NCI-H1417 (cell line): Measurements from ENCODE around the gene AKR1C3.
"Not testable (repeated sequence)": the region's sequence is repeated elsewhere in the genome, so short reads cannot be mapped to it uniquely, and the experiment has no call there.

Experiments used
- DNase-seq, 3 experiments: peaks; one replicate each; lab custom pipeline; 2025; lab: John Stamatoyannopoulos, UW

The AKR1C3 gene

GRCh38 chr10:5136468-5137087, 42.4 kb downstream of the AKR1C3 start:
- no peak for DNase-seq

DNA sequence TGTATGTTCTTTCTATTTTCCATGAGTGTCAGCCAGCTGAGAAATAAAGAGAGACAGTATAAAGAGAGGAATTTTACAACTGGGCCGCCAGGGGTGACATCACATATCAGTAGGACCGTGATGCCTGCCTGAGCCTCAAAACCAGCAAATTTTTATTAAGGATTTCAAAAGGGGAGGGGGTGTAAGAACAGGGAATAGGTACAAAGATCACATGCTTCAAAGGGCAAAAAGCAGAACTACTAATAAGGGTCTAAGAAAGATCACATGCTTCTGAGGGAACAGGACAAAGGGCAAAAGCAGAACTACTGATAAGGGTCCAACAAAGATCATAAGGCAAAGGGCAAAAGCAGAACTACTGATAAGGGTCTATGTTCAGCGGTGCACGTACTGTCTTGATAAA, 43.5 kb downstream of the AKR1C3 start:
- DNase-seq: not testable (repeated sequence)

GRCh38 chr10:5142199-5142598, 48.0 kb downstream of the AKR1C3 start:
- DNase-seq: no peak

GRCh38 chr10:5143137-5143536, 48.9 kb downstream of the AKR1C3 start:
- DNase-seq: no peak

- DNase-seq: no peak
Measured at GRCh38 chr10:5146920-5147254, 52.7 kb downstream of the AKR1C3 start.

GRCh38 chr10:5147255-5147980, 53.2 kb downstream of the AKR1C3 start:
- DNase-seq: no peak

GRCh38 chr10:5147981-5148677, 53.9 kb downstream of the AKR1C3 start:
- DNase-seq: no peak

DNA sequence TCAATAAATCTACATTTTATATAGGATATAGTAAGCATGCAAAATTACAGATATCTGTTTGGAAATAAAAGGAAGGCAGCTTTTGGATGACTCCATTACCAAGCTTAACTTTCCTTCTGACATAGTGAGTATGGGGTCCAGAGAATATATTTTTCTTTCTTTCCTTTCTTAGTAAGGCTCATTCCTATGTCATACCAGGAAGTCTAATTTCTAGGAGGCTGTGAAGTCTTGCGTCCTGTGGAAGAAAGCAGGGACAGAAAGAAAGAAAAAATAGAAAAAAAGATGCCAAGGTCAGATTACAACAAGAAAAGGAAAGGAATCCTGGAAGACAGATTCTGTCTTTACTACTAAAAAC, 54.4 kb downstream of the AKR1C3 start:
- no peak for DNase-seq

GRCh38 chr10:5151076-5151475, 56.9 kb downstream of the AKR1C3 start:
- DNase-seq: no peak

DNA sequence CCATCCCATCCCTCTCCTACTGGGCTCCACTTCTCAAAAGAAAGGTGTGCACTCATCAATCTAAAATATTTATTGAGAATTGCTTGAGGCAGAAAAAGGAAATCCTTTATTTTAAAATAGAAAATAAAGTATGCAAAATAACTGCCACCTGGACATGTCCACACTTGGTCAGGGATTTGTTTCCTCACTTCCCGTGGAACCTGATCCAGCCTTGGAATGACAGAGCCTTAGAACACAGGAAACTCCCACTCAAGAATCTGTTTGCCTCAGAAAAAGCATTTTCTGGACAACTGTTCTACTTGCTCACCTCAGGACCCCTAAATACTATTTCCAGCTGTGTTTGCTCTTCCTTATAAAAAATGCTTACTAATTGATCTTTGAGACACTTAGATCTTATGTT, 61.7 kb downstream of the AKR1C3 start:
- DNase-seq: no peak
